ENCODE data around the gene CDC42SE2. TPM values are rescaled to one million over a fixed set of nuclear protein-coding genes. Genes with fewer than 3 reads are reported as not detected.
A peak's percentile ranks its signal among the peaks of the same experiment; 100 is the strongest.
"Not testable (repeated sequence)": the region's sequence is repeated elsewhere in the genome, so short reads cannot be mapped to it uniquely, and the experiment has no call there.

The CDC42SE2 gene
- total and polyA plus RNA-seq, 5 donors from 2014 or later: 241 to 429 (median 379) TPM

DNA sequence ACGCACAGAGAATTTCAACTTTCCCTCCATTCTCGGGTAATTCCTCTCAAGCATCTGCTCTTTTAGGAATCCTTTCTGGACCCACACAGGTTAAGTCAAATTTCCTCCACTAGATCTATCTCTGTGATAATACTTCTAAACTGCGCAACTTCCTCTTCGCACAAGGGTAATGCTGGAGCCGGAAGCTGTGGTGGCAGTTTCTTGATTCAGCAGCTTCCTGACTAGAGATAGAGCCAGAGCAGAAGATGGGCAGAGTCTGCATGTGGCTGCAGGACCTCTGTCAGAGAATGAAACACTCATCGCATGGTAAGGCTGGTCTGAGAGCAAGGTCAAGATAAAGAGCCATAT lies 11.1 kb upstream of the CDC42SE2 start:
- Mint-ChIP-seq H3K9me3 (no peaks in the 10 kb centered on the region), H3K27me3 (peaks cover under 1% of the 10 kb centered on the region), H3K27ac (peak overlapping the region; percentile 95 to 100 (median 96)), H3K36me3 (peaks cover 4% of the 10 kb centered on the region), H3K4me3 (peak overlapping the region; percentile 82 to 96 (median 92)), H3K4me1 (peaks cover 18 to 76% (median 48%) of the 10 kb centered on the region in 4 donors)
- ATAC-seq (ENCODE audit: low read depth in 2 of 2): peak; percentile 85 to 88
- peaks cover 2% of the 10 kb centered on the region for H3K36me3 ChIP-seq (ENCODE audit: control insufficient read depth, insufficient read depth, low read length)
- H3K4me1 ChIP-seq (ENCODE audit: control insufficient read depth, insufficient read depth, low read length, poor library complexity, severe bottlenecking): peaks cover 67% of the 10 kb centered on the region
- peak overlapping the region; percentile 100 for H3K4me3 ChIP-seq (ENCODE audit: low read depth, low read length)
- H3K9me3 ChIP-seq (ENCODE audit: control insufficient read depth in 2 of 2, low read length in 2 of 2): no peaks in the 10 kb centered on the region
- DNase-seq: peak; percentile 75 to 95 (median 86)
- no peaks in the 10 kb centered on the region for H3K27me3 ChIP-seq (ENCODE audit: control insufficient read depth, insufficient read depth, low read length)
- H3K27ac ChIP-seq (ENCODE audit: insufficient read depth, low read length, poor library complexity, severe bottlenecking): peak overlapping the region; percentile 86

GRCh38 chr5:131254025-131254424 lies 9.8 kb upstream of the CDC42SE2 start:
- Mint-ChIP-seq H3K27ac (peak overlapping the region; percentile 86 to 95 (median 88)), H3K4me1 (peaks cover 31 to 84% (median 60%) of the 10 kb centered on the region in 4 donors), H3K4me3 (peak overlapping the region; percentile 82 to 96 (median 92))
- H3K27me3 ChIP-seq (ENCODE audit: control insufficient read depth, insufficient read depth, low read length); ATAC-seq (ENCODE audit: low read depth in 2 of 2); H3K27me3 Mint-ChIP-seq; H3K36me3 Mint-ChIP-seq; H3K9me3 Mint-ChIP-seq; DNase-seq; H3K9me3 ChIP-seq (ENCODE audit: control insufficient read depth in 2 of 2, low read length in 2 of 2); H3K36me3 ChIP-seq (ENCODE audit: control insufficient read depth, insufficient read depth, low read length): not testable (repeated sequence)
- H3K27ac ChIP-seq (ENCODE audit: insufficient read depth, low read length, poor library complexity, severe bottlenecking): peak overlapping the region; percentile 86
- H3K4me3 ChIP-seq (ENCODE audit: low read depth, low read length): peak overlapping the region; percentile 100
- peaks cover 79% of the 10 kb centered on the region for H3K4me1 ChIP-seq (ENCODE audit: control insufficient read depth, insufficient read depth, low read length, poor library complexity, severe bottlenecking)

DNA sequence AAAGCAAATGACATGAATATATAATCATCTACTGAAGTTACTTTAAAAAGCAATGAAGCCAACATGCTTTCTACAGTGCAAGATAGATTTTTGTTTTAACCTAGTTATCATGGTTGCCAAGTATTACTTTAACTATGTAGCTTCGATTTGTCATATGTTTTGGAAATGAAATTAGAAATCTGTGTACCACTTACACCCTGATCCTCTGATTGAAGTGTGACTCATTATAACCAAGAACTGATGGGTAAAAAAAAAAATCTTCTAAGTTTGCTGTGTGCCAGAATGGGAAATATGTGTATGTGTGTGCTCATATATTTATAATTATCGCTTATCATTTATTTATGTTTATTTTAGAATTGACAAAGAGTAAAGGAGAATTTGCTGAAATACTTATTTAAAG lies 9.1 kb upstream of the CDC42SE2 start:
- H3K4me1 Mint-ChIP-seq: peaks cover 34 to 85% (median 63%) of the 10 kb centered on the region in 4 donors
- H3K9me3 ChIP-seq (ENCODE audit: control insufficient read depth in 2 of 2, low read length in 2 of 2): no peaks in the 10 kb centered on the region
- H3K27ac ChIP-seq (ENCODE audit: insufficient read depth, low read length, poor library complexity, severe bottlenecking): peak overlapping the region; percentile 86
- H3K9me3 Mint-ChIP-seq: no peaks in the 10 kb centered on the region
- H3K36me3 ChIP-seq (ENCODE audit: control insufficient read depth, insufficient read depth, low read length): peaks cover 6% of the 10 kb centered on the region
- peak overlapping the region; percentile 100 for H3K4me3 ChIP-seq (ENCODE audit: low read depth, low read length)
- H3K4me1 ChIP-seq (ENCODE audit: control insufficient read depth, insufficient read depth, low read length, poor library complexity, severe bottlenecking): peaks cover 84% of the 10 kb centered on the region
- peak overlapping the region; percentile 86 to 95 (median 88) for H3K27ac Mint-ChIP-seq
- peaks cover 4% of the 10 kb centered on the region for H3K36me3 Mint-ChIP-seq
- no peaks in the 10 kb centered on the region for H3K27me3 ChIP-seq (ENCODE audit: control insufficient read depth, insufficient read depth, low read length)
- H3K27me3 Mint-ChIP-seq: peaks cover 4% of the 10 kb centered on the region
- peak overlapping the region; percentile 82 to 96 (median 92) for H3K4me3 Mint-ChIP-seq
- DNase-seq (peak in 1 of 3 donors; percentile 38), ATAC-seq (ENCODE audit: low read depth in 2 of 2) (peak; percentile 26 to 33)

DNA sequence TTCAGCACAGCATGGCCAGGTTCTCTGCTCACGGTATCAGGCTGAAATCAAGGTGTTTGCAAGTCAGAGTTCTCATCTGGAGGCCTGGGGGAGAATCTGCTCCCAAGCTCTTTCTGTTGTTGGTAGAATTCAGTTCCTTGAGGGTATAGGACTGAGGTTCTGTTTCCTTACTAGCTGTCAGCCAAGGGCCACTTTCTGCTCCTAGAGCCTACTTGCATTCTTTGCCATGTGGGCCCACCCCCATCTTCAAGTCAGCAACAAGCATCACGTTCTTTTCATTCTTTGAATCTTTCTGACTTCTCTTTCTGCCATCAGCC lies 7.4 kb upstream of the CDC42SE2 start:
- Histone ChIP-seq H3K27ac (ENCODE audit: insufficient read depth, low read length, poor library complexity, severe bottlenecking) (peak overlapping the region; percentile 86), H3K36me3 (ENCODE audit: control insufficient read depth, insufficient read depth, low read length) (peaks cover 10% of the 10 kb centered on the region), H3K4me3 (ENCODE audit: low read depth, low read length) (peak overlapping the region; percentile 100), H3K9me3 (ENCODE audit: control insufficient read depth in 2 of 2, low read length in 2 of 2) (no peaks in the 10 kb centered on the region), H3K27me3 (ENCODE audit: control insufficient read depth, insufficient read depth, low read length) (no peaks in the 10 kb centered on the region), H3K4me1 (ENCODE audit: control insufficient read depth, insufficient read depth, low read length, poor library complexity, severe bottlenecking) (peaks cover 90% of the 10 kb centered on the region)
- peaks cover 4% of the 10 kb centered on the region for H3K36me3 Mint-ChIP-seq
- H3K4me3 Mint-ChIP-seq: peak overlapping the region; percentile 68 to 85 (median 76)
- peaks cover 28 to 83% (median 51%) of the 10 kb centered on the region in 4 donors for H3K4me1 Mint-ChIP-seq
- ATAC-seq (ENCODE audit: low read depth in 2 of 2): no peak
- peaks cover 4% of the 10 kb centered on the region for H3K27me3 Mint-ChIP-seq
- DNase-seq: no peak
- H3K9me3 Mint-ChIP-seq: no peaks in the 10 kb centered on the region
- peak overlapping the region; percentile 90 to 96 (median 95) for H3K27ac Mint-ChIP-seq

DNA sequence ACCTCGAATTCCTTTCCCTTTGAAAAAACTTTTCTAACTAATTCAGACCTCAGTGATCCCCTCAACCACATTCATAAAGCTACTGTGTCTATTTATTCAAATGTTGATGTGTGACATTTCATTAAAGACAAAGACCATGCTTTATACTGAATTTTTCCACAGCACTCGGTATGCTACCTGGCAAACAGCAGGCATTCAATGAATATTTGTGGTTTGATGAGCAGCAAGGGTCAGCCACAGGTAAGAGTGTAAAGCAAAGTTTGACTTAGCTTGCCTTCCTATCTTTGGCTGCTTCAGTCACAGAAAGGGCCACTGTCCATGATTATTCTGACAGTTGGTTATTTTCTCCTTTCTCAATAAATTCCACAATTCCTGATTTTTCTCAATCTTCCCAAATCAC lies 5.1 kb upstream of the CDC42SE2 start:
- no peak for DNase-seq
- Histone ChIP-seq H3K27ac (ENCODE audit: insufficient read depth, low read length, poor library complexity, severe bottlenecking) (peak overlapping the region; percentile 86), H3K9me3 (ENCODE audit: control insufficient read depth in 2 of 2, low read length in 2 of 2) (no peaks in the 10 kb centered on the region), H3K4me3 (ENCODE audit: low read depth, low read length) (peak overlapping the region; percentile 100), H3K36me3 (ENCODE audit: control insufficient read depth, insufficient read depth, low read length) (peaks cover 10% of the 10 kb centered on the region), H3K4me1 (ENCODE audit: control insufficient read depth, insufficient read depth, low read length, poor library complexity, severe bottlenecking) (peaks cover 83% of the 10 kb centered on the region), H3K27me3 (ENCODE audit: control insufficient read depth, insufficient read depth, low read length) (no peaks in the 10 kb centered on the region)
- Mint-ChIP-seq H3K27me3 (peaks cover 4% of the 10 kb centered on the region), H3K4me3 (peak overlapping the region; percentile 75 to 98 (median 80)), H3K9me3 (no peaks in the 10 kb centered on the region), H3K27ac (peak overlapping the region; percentile 85 to 98 (median 95)), H3K36me3 (peaks cover 4% of the 10 kb centered on the region), H3K4me1 (peaks cover 35 to 84% (median 49%) of the 10 kb centered on the region in 4 donors)
- no peak for ATAC-seq (ENCODE audit: low read depth in 2 of 2)

- H3K36me3 ChIP-seq (ENCODE audit: control insufficient read depth, insufficient read depth, low read length): peaks cover 10% of the 10 kb centered on the region
- H3K9me3 ChIP-seq (ENCODE audit: control insufficient read depth in 2 of 2, low read length in 2 of 2): no peaks in the 10 kb centered on the region
- DNase-seq: no peak
- peaks cover 4% of the 10 kb centered on the region for H3K36me3 Mint-ChIP-seq
- no peaks in the 10 kb centered on the region for H3K9me3 Mint-ChIP-seq
- no peaks in the 10 kb centered on the region for H3K27me3 ChIP-seq (ENCODE audit: control insufficient read depth, insufficient read depth, low read length)
- H3K4me1 Mint-ChIP-seq: peaks cover 35 to 79% (median 49%) of the 10 kb centered on the region in 4 donors
- peaks cover 78% of the 10 kb centered on the region for H3K4me1 ChIP-seq (ENCODE audit: control insufficient read depth, insufficient read depth, low read length, poor library complexity, severe bottlenecking)
- peaks cover 4% of the 10 kb centered on the region for H3K27me3 Mint-ChIP-seq
- H3K4me3 ChIP-seq (ENCODE audit: low read depth, low read length): peak overlapping the region; percentile 100
- no peak for ATAC-seq (ENCODE audit: low read depth in 2 of 2)
- H3K4me3 Mint-ChIP-seq: peak overlapping the region; percentile 55 to 85 (median 64)
- H3K27ac Mint-ChIP-seq: peak overlapping the region; percentile 27 to 95 (median 34)
- H3K27ac ChIP-seq (ENCODE audit: insufficient read depth, low read length, poor library complexity, severe bottlenecking): peak overlapping the region; percentile 86
Observed at GRCh38 chr5:131259326-131259725, 4.5 kb upstream of the CDC42SE2 start.

DNA sequence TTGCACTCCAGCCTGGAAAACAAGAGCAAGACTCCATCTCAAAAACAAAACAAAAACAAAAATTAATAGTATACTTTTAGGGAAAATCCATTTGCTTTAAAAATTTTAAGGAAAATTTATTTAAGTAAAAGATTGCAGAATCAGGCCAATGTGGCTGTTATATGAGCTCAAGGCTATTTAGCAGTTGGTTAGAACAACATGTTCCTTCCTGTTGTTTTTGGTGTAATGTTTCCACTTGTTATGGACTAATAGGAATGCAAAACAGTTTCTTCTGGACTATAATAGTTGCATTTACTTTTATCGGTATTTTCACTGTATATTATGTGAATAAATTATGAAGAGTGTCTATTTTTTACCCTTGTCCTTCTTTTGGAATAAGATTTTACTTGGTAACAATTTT lies 3.0 kb upstream of the CDC42SE2 start:
- H3K4me3 ChIP-seq (ENCODE audit: low read depth, low read length): no peak overlapping the region
- ATAC-seq (ENCODE audit: low read depth in 2 of 2) (no peak), DNase-seq (no peak)
- Mint-ChIP-seq H3K4me1 (peaks cover 34 to 66% (median 50%) of the 10 kb centered on the region in 4 donors), H3K9me3 (no peaks in the 10 kb centered on the region), H3K27ac (peak overlapping the region in 2 of 3 donors; percentile 56 to 83), H3K36me3 (peaks cover 3% of the 10 kb centered on the region), H3K4me3 (peak overlapping the region in 1 of 4 donors; percentile 9), H3K27me3 (peaks cover 4% of the 10 kb centered on the region)
- H3K27ac ChIP-seq (ENCODE audit: insufficient read depth, low read length, poor library complexity, severe bottlenecking): peak overlapping the region; percentile 94
- H3K27me3 ChIP-seq (ENCODE audit: control insufficient read depth, insufficient read depth, low read length): no peaks in the 10 kb centered on the region
- peaks cover 10% of the 10 kb centered on the region for H3K36me3 ChIP-seq (ENCODE audit: control insufficient read depth, insufficient read depth, low read length)
- peaks cover 64% of the 10 kb centered on the region for H3K4me1 ChIP-seq (ENCODE audit: control insufficient read depth, insufficient read depth, low read length, poor library complexity, severe bottlenecking)
- no peaks in the 10 kb centered on the region for H3K9me3 ChIP-seq (ENCODE audit: control insufficient read depth in 2 of 2, low read length in 2 of 2)

GRCh38 chr5:131261483-131261882 lies 2.4 kb upstream of the CDC42SE2 start:
- H3K27ac Mint-ChIP-seq: no peak overlapping the region
- no peaks in the 10 kb centered on the region for H3K9me3 Mint-ChIP-seq
- Histone ChIP-seq H3K36me3 (ENCODE audit: control insufficient read depth, insufficient read depth, low read length) (peaks cover 10% of the 10 kb centered on the region), H3K27ac (ENCODE audit: insufficient read depth, low read length, poor library complexity, severe bottlenecking) (peak overlapping the region; percentile 94), H3K9me3 (ENCODE audit: control insufficient read depth in 2 of 2, low read length in 2 of 2) (no peaks in the 10 kb centered on the region), H3K4me3 (ENCODE audit: low read depth, low read length) (peak overlapping the region; percentile 98), H3K4me1 (ENCODE audit: control insufficient read depth, insufficient read depth, low read length, poor library complexity, severe bottlenecking) (peaks cover 59% of the 10 kb centered on the region), H3K27me3 (ENCODE audit: control insufficient read depth, insufficient read depth, low read length) (no peaks in the 10 kb centered on the region)
- peak overlapping the region in 2 of 4 donors; percentile 7 to 47 for H3K4me3 Mint-ChIP-seq
- H3K4me1 Mint-ChIP-seq: peaks cover 30 to 62% (median 48%) of the 10 kb centered on the region in 4 donors
- H3K27me3 Mint-ChIP-seq: peaks cover 6% of the 10 kb centered on the region
- DNase-seq (no peak), ATAC-seq (ENCODE audit: low read depth in 2 of 2) (no peak)
- H3K36me3 Mint-ChIP-seq: no peaks in the 10 kb centered on the region
